GM11168 (cell line): ENCODE data around the gene FAM120B.

Experiments
- in situ Hi-C: fragments of 300-500 bp; cut with MboI; formaldehyde crosslinking; loops from one replicate; pipeline ENCODE4 v1.12.0; 2022; ENCODE audit warnings: low sequenced_read_pairs; ENCODE audit not compliant: unreplicated experiment

Gene FAM120B

DNA sequence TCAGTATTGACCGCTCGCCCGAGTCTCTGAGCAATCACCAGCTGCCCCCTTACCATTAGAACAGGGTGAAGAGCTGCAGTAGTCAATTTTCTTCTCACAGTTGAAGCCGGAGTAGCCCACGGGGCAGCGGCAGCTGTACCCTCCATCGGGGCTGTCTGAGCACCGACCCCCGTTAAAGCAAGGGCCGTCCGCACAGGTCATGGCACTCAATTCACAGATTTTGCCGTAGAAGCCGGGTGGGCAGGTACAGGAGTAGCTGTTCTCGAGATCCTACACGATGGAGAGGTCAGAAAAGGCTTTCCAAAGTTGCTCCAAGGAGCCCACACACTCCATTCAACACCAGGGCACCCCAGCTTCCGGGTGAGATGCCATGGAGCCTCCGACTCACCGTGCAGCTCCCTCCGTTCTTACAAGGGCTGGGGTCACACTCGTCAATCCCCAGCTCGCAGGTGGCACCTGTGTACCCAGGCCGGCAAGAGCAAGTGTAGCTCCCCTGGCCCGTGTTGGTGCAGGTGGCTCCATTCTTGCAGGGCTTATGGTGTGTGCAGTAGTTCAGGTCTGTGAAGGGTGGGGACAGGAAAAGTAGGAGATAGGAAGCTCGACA is 21.6 kb upstream of the FAM120B start:
- in situ Hi-C loops, result no loop called here

GRCh38 chr6:170285482-170285881 is 21.1 kb upstream of the FAM120B start:
- in situ Hi-C loops, result no loop called here

DNA sequence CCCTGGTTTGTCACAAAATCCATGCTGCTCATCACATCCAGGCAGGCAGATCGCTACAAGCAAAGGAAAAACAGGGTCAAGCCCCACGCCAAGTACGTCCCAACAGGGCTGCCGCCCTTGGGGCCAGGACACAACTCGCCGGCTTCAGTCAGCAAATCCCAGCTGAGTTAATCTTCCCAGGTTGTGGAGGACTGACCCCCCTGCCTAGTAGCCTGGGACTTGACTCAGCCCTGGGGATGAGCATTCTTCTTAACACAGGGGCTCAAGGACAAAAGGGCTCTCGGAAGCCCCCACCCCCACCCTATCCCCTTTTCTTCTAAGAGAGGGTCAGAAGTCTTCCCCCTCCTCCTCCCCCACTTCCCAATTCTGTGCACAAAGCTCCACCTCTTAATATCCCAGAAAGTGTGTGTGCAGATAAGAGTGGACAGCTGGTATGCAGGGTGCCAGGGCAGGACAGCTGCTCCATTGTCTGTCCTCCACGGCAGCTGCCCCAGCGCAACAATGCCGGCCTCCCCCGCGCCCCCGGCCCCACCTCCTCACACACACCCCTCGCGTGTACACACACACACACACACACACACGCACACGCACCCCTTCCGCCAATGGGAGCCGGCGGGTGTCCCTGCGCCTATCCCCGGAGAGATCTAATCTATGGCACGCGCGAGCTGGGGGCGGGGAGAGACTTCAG is 20.2 kb upstream of the FAM120B start:
- in situ Hi-C loops, result no loop called here

DNA sequence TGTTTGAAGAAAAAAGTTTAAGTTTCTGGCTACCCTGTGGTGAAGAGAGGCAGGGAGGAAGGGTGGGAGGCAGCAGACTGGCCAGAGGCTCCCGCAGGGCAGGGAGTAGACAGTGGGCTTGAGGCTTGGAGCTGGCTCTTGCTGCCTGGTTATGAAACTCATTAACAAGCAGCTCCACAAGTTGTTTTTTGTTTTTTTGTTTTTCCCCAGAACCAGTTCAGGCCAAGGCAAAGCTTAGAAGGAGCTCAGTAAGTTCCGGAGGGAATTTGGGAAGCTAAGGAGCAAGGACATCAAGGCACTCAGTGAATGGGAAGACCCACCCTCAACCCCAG is 19.7 kb upstream of the FAM120B start:
- in situ Hi-C loops, result no loop called here

DNA sequence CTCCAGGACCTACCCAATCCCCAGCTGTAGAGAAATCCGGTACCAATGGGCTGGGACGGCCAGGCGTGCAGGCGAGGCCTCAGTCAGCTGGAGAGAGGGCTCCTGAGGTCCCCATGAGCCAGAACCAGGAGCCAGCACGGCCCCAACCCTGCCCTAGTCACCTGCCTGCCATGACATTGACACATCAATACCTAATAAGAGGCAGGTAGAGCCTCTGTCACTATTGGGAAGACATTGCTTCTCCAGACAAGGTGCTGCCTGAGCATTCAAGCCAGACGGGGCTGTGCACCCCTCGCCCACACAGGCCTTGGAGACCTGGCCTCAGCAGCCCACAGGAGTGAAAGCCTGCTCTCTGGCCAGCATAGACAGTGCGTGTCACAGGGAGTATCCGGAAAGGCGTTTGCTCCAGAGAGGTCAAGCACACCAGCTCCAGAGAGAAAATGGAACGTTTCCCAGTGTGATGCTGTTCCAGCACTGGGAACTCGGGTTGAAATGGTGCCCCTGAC is 19.1 kb upstream of the FAM120B start:
- in situ Hi-C loops, result no loop called here

- in situ Hi-C loops, result no loop called here
Measured at GRCh38 chr6:170288091-170288631, 18.4 kb upstream of the FAM120B start.

DNA sequence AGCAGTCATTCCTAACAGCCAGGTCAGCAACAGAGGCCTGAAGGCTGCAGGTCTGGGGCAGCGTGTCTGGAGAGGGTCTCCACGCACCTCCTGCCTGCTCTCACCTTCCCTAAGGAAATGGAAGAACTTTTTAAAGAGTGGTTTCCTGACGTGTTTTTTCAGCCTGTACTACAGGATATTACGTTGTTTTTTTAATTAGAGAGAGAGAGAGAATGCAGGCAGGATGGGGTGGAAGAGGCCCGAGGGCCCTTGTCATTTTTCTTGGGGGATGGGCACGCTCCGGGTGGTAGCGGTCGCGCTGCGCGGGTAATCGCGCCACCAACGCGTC is 17.7 kb upstream of the FAM120B start:
- in situ Hi-C loops, result no loop called here

GRCh38 chr6:170289180-170289931 is 17.2 kb upstream of the FAM120B start:
- in situ Hi-C loops, result no loop called here

GRCh38 chr6:170289951-170290295 is 16.6 kb upstream of the FAM120B start:
- in situ Hi-C loops, result no loop called here

DNA sequence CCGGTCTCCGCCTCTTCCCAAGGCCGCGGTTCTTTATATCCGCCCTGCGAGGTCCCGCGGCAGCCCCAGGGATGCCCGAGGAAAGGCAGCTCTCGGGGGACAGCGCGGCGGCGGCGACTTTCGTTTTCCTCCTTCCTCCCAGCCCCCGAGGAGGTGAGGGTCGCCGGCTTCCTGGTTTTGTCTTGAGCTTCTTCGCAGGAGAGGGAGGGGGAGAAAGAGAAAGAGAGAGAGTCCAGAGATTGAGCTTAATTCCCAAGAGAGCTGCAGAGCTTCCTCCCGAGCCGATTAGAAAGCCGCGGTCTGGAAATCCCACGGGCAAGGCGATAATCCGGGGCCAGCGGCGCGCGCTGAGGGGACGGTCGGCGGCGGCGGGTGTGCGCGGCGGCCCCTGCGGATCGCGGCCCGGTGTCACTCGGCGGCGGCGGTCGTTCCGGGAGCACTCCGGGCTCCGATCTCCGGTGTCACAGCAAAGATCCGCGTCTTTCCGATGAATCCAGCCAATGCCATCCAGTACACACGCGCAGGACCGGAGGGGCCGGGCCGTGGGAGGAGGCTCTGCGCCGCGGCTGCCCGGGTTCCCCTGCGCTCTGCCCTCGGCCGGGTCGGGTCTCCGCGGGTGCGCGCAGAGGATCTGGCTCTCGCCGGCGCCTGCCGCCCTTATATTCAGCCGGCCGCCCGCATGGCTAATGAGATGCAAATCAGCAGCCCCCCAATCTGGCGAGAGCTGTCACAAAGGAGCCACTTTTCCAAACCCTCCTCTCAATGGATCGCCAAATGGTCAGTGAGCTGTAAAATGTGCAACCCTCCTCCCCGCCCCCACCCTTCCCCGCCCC is 16.0 kb upstream of the FAM120B start, which contains the start of gene DLL1:
DLL1 (minus strand) TSS at position 783 of the 833 bp plus-strand sequence. CDS start 939 bp downstream, outside the sequence.
- in situ Hi-C loops, result no loop called here

DNA sequence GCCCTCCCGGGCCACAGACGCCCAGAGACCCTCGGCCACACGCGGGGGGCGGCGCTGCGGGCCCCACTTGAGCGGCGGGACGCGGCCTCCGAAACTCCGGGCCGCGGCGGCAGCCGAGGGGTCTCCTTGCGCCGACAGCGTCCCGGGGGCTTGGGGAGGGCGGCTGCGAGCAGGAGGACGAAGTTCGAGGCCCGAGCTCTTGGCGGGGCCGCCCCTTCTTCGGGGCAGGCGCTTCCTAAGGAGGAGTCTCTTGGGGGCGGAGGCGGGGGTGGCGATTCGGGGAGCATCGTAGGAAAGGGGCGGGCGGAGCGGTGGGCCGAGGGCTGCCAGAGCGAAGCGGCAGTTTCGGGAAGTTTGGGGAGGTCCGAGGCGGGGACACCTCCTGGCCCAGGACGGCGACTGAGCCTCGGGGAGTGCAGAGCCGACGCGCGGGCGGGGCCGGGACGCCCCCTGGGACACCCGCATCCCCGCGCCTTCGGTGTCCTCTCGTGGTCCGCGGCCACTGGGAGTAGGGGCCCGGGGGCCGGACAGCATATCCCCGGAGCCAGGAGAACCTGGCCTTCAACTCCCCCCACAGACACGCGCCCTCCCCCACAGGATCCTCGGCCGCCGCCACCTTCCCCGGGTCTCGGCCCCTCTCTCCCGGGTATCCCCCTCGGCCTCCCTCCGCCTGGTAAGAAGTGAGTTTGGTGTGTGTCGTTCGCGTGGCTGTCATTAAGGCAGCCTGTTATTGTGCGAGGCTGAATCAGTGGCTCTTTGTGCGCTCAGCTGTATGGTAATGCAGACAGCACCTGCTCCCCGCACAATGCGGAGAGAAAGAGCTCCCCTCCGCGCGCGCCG is 15.1 kb upstream of the FAM120B start:
- in situ Hi-C loops, result no loop called here

DNA sequence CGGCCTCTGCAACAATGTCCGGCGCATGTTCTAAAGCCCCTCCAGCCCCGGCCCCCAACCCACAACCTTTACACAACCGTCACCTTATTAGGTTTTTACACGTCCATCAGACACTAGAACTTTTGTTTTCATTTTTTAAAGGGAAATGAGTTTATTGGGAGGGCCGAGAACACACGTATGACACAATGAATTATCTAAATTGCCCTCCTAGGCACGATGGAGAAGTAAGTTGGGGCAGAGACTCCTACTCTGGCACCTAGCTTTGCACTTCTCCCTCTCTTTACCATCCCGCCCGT is 14.5 kb upstream of the FAM120B start:
- in situ Hi-C loops, result no loop called here

DNA sequence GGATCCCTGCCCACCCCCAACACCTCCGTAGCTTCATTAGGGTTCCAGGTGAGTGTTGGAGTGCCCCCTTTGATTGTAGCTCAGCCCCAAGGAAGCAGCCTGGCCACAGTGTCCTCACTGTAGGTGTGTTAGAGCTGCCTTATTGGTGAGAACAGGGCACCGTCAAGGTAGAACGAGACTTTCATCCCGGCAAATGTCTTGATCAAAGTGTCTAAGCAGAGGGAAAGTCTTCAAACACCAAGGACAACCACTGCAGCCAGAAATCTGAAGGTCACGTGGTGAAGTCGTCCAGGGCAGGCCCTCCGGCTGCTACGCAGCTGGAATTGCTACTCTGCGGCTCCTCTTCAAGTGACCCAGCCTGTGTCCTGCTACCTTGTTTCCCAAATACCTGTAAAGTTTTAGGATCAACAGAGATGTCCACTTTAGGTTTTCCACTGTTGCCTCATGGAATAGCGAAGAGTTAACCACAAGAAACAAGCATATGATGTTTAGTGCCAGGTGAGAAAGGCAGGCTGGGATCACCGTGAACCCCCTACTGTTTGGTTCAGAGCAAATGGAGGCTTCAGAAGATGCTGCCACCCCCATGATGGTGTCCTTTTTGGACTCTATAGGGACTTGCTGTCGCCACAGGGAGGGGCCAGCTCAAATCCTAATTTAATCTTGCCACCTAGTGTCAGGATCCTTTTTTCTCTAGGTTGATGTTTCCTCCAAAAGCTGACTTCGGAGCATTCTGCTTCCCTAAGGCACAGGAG is 14.0 kb upstream of the FAM120B start:
- in situ Hi-C loops, result no loop called here

DNA sequence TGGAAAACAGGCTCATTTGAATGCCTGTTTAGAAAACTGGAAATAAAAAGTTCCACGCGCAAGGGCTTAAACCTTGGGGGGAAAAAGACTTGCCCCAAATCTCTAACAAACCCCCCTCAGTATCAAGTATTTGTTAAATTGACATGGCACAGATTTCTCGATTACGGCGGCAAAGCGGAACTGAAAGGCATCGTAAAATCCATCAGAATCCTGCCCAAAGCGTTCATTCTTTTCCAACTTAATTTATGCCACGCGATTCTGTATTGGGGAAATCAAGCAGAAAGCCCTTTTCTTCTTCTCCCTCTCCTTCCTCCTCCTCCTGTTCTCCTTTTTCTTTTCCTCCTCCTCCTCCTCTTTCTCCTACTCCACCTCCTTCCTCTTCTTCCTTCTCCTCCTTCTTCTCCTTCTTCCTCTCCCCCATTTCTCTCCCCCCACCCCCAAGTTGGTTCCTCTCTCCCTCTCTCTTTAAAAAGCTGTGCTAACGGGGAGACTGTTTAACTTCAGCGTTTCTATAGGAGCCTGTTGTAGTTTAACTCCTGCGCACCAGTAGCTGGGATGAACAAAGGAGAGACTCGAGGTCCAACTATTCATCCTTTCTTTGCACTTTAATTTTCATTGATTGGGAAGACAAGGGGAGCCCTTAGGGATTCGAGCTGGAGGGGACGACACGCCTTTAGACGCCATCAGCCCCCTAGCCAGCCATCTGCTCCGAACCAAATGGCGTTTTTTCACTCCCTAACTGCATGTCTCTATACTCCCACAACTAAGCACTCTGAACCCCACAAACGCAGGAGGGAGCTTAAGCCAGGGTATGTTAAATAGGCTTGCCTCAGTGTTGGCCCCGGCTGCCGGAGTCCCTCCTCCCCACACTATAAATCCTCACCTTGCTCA is 13.0 kb upstream of the FAM120B start:
- in situ Hi-C loops, result no loop called here

DNA sequence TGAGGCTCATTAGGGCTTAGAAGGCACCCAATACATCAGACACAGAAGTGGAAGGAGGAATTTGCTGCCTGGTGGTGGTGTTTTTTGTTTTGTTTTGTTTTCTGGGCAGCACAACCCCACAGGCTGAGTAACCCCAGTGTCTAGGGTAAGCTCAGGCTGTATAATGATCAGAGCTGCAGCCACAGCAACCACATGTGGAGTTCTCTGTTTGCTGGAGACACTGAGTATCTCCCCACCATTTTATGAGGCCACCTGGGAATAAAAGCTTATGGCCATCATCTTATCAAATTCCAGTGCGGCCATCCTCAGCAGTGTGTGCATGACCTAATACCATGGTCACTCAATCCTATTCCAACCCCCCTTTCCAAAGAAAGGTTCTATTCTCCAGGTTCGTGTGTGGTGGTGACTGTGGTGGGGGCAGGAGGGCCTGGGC is 12.2 kb upstream of the FAM120B start:
- in situ Hi-C loops, result no loop called here

DNA sequence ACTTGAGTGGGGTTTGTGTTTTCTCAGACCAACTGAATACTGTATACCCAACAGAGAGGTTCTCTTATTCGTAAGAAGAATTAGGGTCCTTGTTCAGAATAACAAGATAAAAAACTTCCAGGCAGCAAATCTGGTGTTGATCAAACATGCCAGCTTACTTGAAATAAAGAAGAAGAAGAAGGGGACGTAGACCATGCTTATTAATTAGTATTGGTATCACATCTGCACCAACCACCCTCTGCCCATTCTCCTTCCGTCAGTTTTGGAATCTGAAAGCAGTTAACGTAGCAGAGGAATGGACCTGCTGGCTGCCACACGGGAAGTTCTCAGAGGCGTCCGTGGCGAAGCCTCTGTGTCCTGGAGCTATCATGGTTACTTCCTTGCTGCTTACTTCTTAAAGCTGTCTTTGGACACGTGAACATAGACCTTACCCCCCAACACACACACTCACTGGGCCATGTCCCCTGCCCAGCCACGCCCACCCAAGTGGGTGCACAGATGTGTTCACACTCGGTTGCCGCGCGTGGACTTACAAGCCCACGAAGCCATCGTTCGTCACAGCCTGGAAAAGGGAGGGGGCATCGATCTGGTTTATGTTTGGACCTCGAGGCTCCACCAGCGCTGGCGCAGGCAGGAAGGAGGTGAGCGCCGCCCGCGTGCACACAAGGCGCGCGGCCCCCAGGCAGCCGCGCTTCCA is 11.6 kb upstream of the FAM120B start:
- in situ Hi-C loops, result no loop called here
